ENCODE results near the gene MFRP. TPM values are rescaled to one million over a fixed set of nuclear protein-coding genes. Genes with fewer than 3 reads are reported as not detected.

The MFRP gene
- total RNA-seq, 3 donors from 2014 or later (not counting 1 experiment from before 2014, with no cell fraction given) = not detected

DNA sequence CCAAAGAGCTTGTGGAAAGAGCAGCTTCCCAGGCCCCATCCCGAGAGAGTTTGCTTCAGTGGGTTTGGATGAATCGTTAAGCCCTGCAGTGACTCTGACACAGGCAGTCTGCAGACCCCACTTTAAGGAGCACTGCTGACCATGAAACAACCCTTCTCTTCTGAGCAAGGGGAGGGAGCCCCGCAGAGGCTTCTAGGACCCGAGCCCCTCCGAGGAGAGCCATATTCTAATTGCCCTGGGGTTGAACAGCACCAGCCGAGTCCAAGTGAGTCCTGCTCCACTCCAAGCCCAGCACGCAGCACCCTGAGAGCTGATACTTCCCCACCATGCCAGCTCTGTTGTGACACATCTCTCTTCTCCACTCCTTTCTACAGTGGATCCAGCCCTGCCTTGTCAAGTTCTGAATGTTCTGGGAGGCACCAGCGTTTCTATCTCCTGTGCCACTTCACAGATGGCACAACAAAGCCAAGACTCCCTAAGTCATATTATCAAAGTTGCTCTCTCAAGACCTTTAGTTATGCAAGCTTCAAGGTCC lies 24.6 kb upstream of the MFRP start:
- intact Hi-C loops (cut with micrococcal nuclease) = no loop called here
- no peak for DNase-seq
- ATAC-seq = no peak
- H3K27ac ChIP-seq (ENCODE audit: low read length) = no peak overlapping the region
- H3K4me1 ChIP-seq (ENCODE audit: control insufficient read depth, insufficient read depth, low read length) = peaks cover 13% of the 10 kb centered on the region
- no peak overlapping the region for H3K27ac Mint-ChIP-seq
- WGBS (ENCODE audit: insufficient coverage) = 89% methylated on average over 8 of the region's 8 CpGs
- H3K9me3 ChIP-seq (ENCODE audit: control insufficient read depth, insufficient read depth, low read length) = no peaks in the 10 kb centered on the region
- H3K36me3 ChIP-seq (ENCODE audit: control insufficient read depth, insufficient read depth, low read length) = no peaks in the 10 kb centered on the region
- no peaks in the 10 kb centered on the region for H3K36me3 Mint-ChIP-seq
- no peak overlapping the region for H3K4me3 ChIP-seq (ENCODE audit: low read length)
- no peaks in the 10 kb centered on the region for H3K9me3 Mint-ChIP-seq
- TF ChIP-seq, protein P1, sequence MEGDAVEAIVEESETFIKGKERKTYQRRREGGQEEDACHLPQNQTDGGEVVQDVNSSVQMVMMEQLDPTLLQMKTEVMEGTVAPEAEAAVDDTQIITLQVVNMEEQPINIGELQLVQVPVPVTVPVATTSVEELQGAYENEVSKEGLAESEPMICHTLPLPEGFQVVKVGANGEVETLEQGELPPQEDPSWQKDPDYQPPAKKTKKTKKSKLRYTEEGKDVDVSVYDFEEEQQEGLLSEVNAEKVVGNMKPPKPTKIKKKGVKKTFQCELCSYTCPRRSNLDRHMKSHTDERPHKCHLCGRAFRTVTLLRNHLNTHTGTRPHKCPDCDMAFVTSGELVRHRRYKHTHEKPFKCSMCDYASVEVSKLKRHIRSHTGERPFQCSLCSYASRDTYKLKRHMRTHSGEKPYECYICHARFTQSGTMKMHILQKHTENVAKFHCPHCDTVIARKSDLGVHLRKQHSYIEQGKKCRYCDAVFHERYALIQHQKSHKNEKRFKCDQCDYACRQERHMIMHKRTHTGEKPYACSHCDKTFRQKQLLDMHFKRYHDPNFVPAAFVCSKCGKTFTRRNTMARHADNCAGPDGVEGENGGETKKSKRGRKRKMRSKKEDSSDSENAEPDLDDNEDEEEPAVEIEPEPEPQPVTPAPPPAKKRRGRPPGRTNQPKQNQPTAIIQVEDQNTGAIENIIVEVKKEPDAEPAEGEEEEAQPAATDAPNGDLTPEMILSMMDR (IDR thresholded peaks at IDR 0.05) = no peak
- peaks cover 0 to 6% of the 10 kb centered on the region in 2 donors for H3K4me1 Mint-ChIP-seq
- no peak overlapping the region for H3K4me3 Mint-ChIP-seq
- H3K27me3 Mint-ChIP-seq (ENCODE audit: low read depth in 2 of 2) = peaks cover 22 to 30% of the 10 kb centered on the region in 2 donors
- no peaks in the 10 kb centered on the region for H3K27me3 ChIP-seq (ENCODE audit: control insufficient read depth, insufficient read depth, low read length)

DNA sequence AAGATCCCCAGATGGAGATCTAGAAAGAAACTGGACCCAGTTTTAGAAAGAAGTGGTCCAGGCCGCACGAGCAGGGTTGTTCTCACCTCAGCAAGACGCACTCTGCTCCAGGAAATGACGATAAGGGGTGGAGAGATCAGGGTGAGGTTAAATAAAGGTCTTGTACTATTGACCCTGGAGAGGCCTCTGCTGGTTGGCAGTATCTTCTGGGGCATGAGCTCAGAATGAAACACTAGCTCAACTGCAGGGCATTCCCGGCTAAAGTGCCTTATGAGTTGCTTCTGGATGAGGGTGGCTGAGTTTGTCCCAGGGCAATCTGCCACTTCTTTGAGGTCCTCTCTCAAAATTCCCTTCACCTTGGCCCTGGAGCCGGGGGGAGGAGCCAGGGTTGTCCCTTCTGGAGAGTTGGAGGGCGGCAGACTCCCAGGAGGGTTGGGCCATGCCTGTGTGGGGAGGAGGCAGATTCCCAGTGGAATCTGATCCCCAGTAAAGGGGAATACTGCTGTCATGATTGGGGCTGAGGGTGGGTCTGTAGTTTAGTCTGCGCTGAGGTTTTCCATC lies 24.1 kb upstream of the MFRP start:
- TF ChIP-seq, protein P1 (IDR thresholded peaks at IDR 0.05) = no peak
- ATAC-seq = peak in 2 of 3 donors; percentile 50 to 77
- H3K27ac Mint-ChIP-seq = no peak overlapping the region

DNA sequence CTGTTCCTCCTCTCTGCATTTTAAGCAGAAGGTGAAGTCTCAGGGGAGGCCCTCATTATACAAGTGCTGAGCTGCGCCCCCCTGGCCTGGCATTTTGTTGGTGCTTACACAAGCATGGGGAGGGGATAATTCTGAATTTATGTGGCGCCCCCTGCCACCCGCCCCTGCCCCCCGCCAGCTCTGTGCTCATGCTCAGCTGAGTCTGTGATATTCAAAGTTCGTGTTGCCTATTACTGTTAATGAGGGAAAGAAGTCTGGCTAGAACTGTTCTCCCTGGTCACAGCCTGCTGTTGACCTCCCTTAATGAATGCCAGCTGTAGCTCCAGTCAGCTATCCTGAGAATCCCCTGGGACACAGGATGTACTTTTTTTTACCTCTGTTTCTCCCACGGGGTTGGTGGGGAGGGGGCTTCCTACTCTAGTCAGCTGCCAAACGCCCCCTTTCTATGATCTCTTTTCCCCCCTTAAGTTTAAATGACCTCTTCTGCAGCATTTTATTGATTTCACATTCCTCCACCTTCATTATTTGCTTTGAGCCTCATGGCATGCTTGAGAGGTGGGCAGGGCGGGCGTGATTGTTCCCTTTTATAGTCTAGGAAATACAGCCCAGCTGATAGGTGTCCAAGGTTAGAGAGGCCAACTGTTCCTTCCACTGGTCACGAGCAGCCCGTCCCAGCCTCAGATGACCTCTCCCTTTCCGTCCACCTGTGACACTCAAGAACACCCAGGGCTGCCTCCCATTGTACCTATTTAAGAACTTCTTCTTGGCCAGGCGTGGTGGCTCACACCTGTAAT lies 22.8 kb upstream of the MFRP start:
- Mint-ChIP-seq H3K27ac (no peak overlapping the region), H3K36me3 (peaks cover 5% of the 10 kb centered on the region), H3K9me3 (no peaks in the 10 kb centered on the region), H3K4me3 (no peak overlapping the region), H3K27me3 (ENCODE audit: low read depth in 2 of 2) (peaks cover 40 to 45% of the 10 kb centered on the region in 2 donors), H3K4me1 (peaks cover 7 to 13% of the 10 kb centered on the region in 2 donors)
- no peaks in the 10 kb centered on the region for H3K9me3 ChIP-seq (ENCODE audit: control insufficient read depth, insufficient read depth, low read length)
- WGBS (ENCODE audit: insufficient coverage) = 89% methylated on average over 12 of the region's 13 CpGs
- H3K27me3 ChIP-seq (ENCODE audit: control insufficient read depth, insufficient read depth, low read length) = peaks cover 13% of the 10 kb centered on the region
- TF ChIP-seq, protein P1 (IDR thresholded peaks at IDR 0.05) = no peak
- no peaks in the 10 kb centered on the region for H3K36me3 ChIP-seq (ENCODE audit: control insufficient read depth, insufficient read depth, low read length)
- no peak overlapping the region for H3K4me3 ChIP-seq (ENCODE audit: low read length)
- no peak for ATAC-seq
- intact Hi-C loops (cut with micrococcal nuclease) = no loop called here
- DNase-seq = no peak
- H3K27ac ChIP-seq (ENCODE audit: low read length) = no peak overlapping the region
- peaks cover 16% of the 10 kb centered on the region for H3K4me1 ChIP-seq (ENCODE audit: control insufficient read depth, insufficient read depth, low read length)

More for the DNA sequence above, 24.1 kb upstream of the MFRP start:
- intact Hi-C loops (cut with micrococcal nuclease) = no loop called here
- H3K36me3 Mint-ChIP-seq = no peaks in the 10 kb centered on the region
- Histone ChIP-seq H3K4me3 (ENCODE audit: low read length) (no peak overlapping the region), H3K36me3 (ENCODE audit: control insufficient read depth, insufficient read depth, low read length) (no peaks in the 10 kb centered on the region), H3K4me1 (ENCODE audit: control insufficient read depth, insufficient read depth, low read length) (peaks cover 13% of the 10 kb centered on the region), H3K9me3 (ENCODE audit: control insufficient read depth, insufficient read depth, low read length) (no peaks in the 10 kb centered on the region), H3K27ac (ENCODE audit: low read length) (no peak overlapping the region), H3K27me3 (ENCODE audit: control insufficient read depth, insufficient read depth, low read length) (peaks cover under 1% of the 10 kb centered on the region)
- WGBS (ENCODE audit: insufficient coverage) = 68% methylated on average over 8 of the region's 8 CpGs
- peaks cover 0 to 6% of the 10 kb centered on the region in 2 donors for H3K4me1 Mint-ChIP-seq
- H3K4me3 Mint-ChIP-seq = no peak overlapping the region
- H3K27me3 Mint-ChIP-seq (ENCODE audit: low read depth in 2 of 2) = peaks cover 27 to 32% of the 10 kb centered on the region in 2 donors
- H3K9me3 Mint-ChIP-seq = no peaks in the 10 kb centered on the region
- peak in 1 of 2 donors; percentile 52 for DNase-seq

Measured in natural killer cell (primary cell).